ENCODE data around the gene FTSJ3.

- TF ChIP-seq POLR2A (IDR thresholded peaks at IDR 0.05; ENCODE audit: low read length) (no peak), GATA1 (IDR thresholded peaks at IDR 0.05; ENCODE audit: low read depth, low read length) (no peak)
These were observed 41.3 kb downstream of the FTSJ3 start for GRCh38 chr17:63786117-63786516.

Measured in erythroblast (primary cell).